ENCODE measurements around the gene METTL8.
"Not testable (repeated sequence)": the region's sequence is repeated elsewhere in the genome, so short reads cannot be mapped to it uniquely, and the experiment has no call there.

Gene METTL8

GRCh38 chr2:171436307-171436706, 2.5 kb upstream of the METTL8 start:
- DNase-seq (ENCODE audit: low spot score in 2 of 2) (no peak), ATAC-seq (ENCODE audit: low read depth) (no peak)
- Mint-ChIP-seq H3K9me3 (no peaks in the 10 kb centered on the region), H3K4me3 (no peak overlapping the region), H3K36me3 (peaks cover 27% of the 10 kb centered on the region), H3K4me1 (peaks cover 27% of the 10 kb centered on the region), H3K27ac (no peak overlapping the region), H3K27me3 (no peaks in the 10 kb centered on the region)

- DNase-seq (ENCODE audit: low spot score in 2 of 2) (peak; percentile 87 to 90), ATAC-seq (ENCODE audit: low read depth) (peak; percentile 85)
- no peaks in the 10 kb centered on the region for H3K27me3 Mint-ChIP-seq
- peak within 1 kb of the TSS; percentile 82 for H3K27ac Mint-ChIP-seq
- peak within 1 kb of the TSS; percentile 86 for H3K4me3 Mint-ChIP-seq
- H3K9me3 Mint-ChIP-seq = peaks cover 2% of the 10 kb centered on the region
- peaks cover 22% of the 10 kb centered on the region for H3K36me3 Mint-ChIP-seq
- H3K4me1 Mint-ChIP-seq = peaks cover 26% of the 10 kb centered on the region
Observed at GRCh38 chr2:171434013-171434989, 511 bp upstream of the METTL8 start, which contains the start of gene DCAF17. TSS of gene DCAF17 (plus strand) at chr2:171434226. CDS start at chr2:171434578, 352 bp downstream.

- H3K27me3 Mint-ChIP-seq = no peaks in the 10 kb centered on the region
- H3K9me3 Mint-ChIP-seq = peaks cover 2% of the 10 kb centered on the region
- H3K4me1 Mint-ChIP-seq = peaks cover 24% of the 10 kb centered on the region
- peak; percentile 32 for ATAC-seq (ENCODE audit: low read depth)
- H3K4me3 Mint-ChIP-seq = peak overlapping the region; percentile 86
- DNase-seq (ENCODE audit: low spot score in 2 of 2) = peak; percentile 27 to 35
- peak overlapping the region; percentile 82 for H3K27ac Mint-ChIP-seq
- H3K36me3 Mint-ChIP-seq = peaks cover 19% of the 10 kb centered on the region
Observed at GRCh38 chr2:171432969-171433762, 624 bp downstream of the METTL8 start.

- ATAC-seq (ENCODE audit: low read depth) (no peak), DNase-seq (ENCODE audit: low spot score in 2 of 2) (no peak)
- Mint-ChIP-seq H3K4me3 (peak overlapping the region; percentile 86), H3K27me3 (no peaks in the 10 kb centered on the region), H3K9me3 (peaks cover 2% of the 10 kb centered on the region), H3K27ac (peak overlapping the region; percentile 82), H3K36me3 (peaks cover 14% of the 10 kb centered on the region), H3K4me1 (peaks cover 22% of the 10 kb centered on the region)
Observed at GRCh38 chr2:171432206-171432968, 1.4 kb downstream of the METTL8 start.

- H3K4me3 Mint-ChIP-seq = no peak overlapping the region
- no peaks in the 10 kb centered on the region for H3K27me3 Mint-ChIP-seq
- ATAC-seq (ENCODE audit: low read depth) (no peak), DNase-seq (ENCODE audit: low spot score in 2 of 2) (no peak)
- peaks cover 22% of the 10 kb centered on the region for H3K4me1 Mint-ChIP-seq
- H3K36me3 Mint-ChIP-seq = peaks cover 16% of the 10 kb centered on the region
- H3K9me3 Mint-ChIP-seq = peaks cover 5% of the 10 kb centered on the region
- H3K27ac Mint-ChIP-seq = peak overlapping the region; percentile 82
Observed at GRCh38 chr2:171431677-171432167, 2.1 kb downstream of the METTL8 start.

GRCh38 chr2:171430516-171431410, 3.0 kb downstream of the METTL8 start:
- peaks cover 18% of the 10 kb centered on the region for H3K4me1 Mint-ChIP-seq
- no peak overlapping the region for H3K4me3 Mint-ChIP-seq
- H3K9me3 Mint-ChIP-seq = peaks cover 5% of the 10 kb centered on the region
- peaks cover 16% of the 10 kb centered on the region for H3K36me3 Mint-ChIP-seq
- H3K27ac Mint-ChIP-seq = no peak overlapping the region
- ATAC-seq (ENCODE audit: low read depth) (no peak), DNase-seq (ENCODE audit: low spot score in 2 of 2) (no peak)
- no peaks in the 10 kb centered on the region for H3K27me3 Mint-ChIP-seq

- Mint-ChIP-seq H3K4me1 (peaks cover 13% of the 10 kb centered on the region), H3K36me3 (peaks cover 20% of the 10 kb centered on the region)
- not testable (repeated sequence) for H3K27me3 Mint-ChIP-seq; ATAC-seq (ENCODE audit: low read depth); H3K27ac Mint-ChIP-seq; H3K4me3 Mint-ChIP-seq; H3K9me3 Mint-ChIP-seq; DNase-seq (ENCODE audit: low spot score in 2 of 2)
Observed at GRCh38 chr2:171422710-171423495, 10.9 kb downstream of the METTL8 start.

GRCh38 chr2:171420728-171421563, 12.8 kb downstream of the METTL8 start:
- Mint-ChIP-seq H3K27ac (peak overlapping the region; percentile 5), H3K27me3 (no peaks in the 10 kb centered on the region), H3K4me3 (peak overlapping the region; percentile 22), H3K4me1 (peaks cover 15% of the 10 kb centered on the region), H3K9me3 (peaks cover 5% of the 10 kb centered on the region), H3K36me3 (peaks cover 13% of the 10 kb centered on the region)
- no peak for DNase-seq (ENCODE audit: low spot score in 2 of 2)
- ATAC-seq (ENCODE audit: low read depth) = peak; percentile 72

- Mint-ChIP-seq H3K9me3 (peaks cover 4% of the 10 kb centered on the region), H3K4me3 (no peak overlapping the region), H3K27ac (peak overlapping the region; percentile 62), H3K4me1 (peaks cover 18% of the 10 kb centered on the region), H3K27me3 (no peaks in the 10 kb centered on the region), H3K36me3 (peaks cover 10% of the 10 kb centered on the region)
- no peak for ATAC-seq (ENCODE audit: low read depth)
- no peak for DNase-seq (ENCODE audit: low spot score in 2 of 2)
Observed at GRCh38 chr2:171419333-171419732, 14.5 kb downstream of the METTL8 start.

GRCh38 chr2:171416009-171416926, 17.5 kb downstream of the METTL8 start:
- Mint-ChIP-seq H3K36me3 (peaks cover 4% of the 10 kb centered on the region), H3K4me1 (peaks cover 16% of the 10 kb centered on the region), H3K9me3 (no peaks in the 10 kb centered on the region), H3K4me3 (peak overlapping the region; percentile 1), H3K27ac (peak overlapping the region; percentile 88), H3K27me3 (no peaks in the 10 kb centered on the region)
- DNase-seq (ENCODE audit: low spot score in 2 of 2) (peak; percentile 67 to 74), ATAC-seq (ENCODE audit: low read depth) (peak; percentile 93)

GRCh38 chr2:171414645-171415044, 19.1 kb downstream of the METTL8 start:
- peak overlapping the region; percentile 41 for H3K27ac Mint-ChIP-seq
- H3K4me3 Mint-ChIP-seq; H3K9me3 Mint-ChIP-seq; H3K27me3 Mint-ChIP-seq; H3K36me3 Mint-ChIP-seq; DNase-seq (ENCODE audit: low spot score in 2 of 2); ATAC-seq (ENCODE audit: low read depth); H3K4me1 Mint-ChIP-seq: not testable (repeated sequence)

Data from memory B cell (primary cell).